ENCODE measurements around the gene SMIM33. TPM values are rescaled to one million over a fixed set of nuclear protein-coding genes. Genes with fewer than 3 reads are reported as not detected.
"Not testable (repeated sequence)": the region's sequence is repeated elsewhere in the genome, so short reads cannot be mapped to it uniquely, and the experiment has no call there.

The SMIM33 gene
- total RNA-seq, 4 donors from 2014 or later: 0.40 to 1.7 (median 0.99) TPM

GRCh38 chr5:139494832-139495231 is 24.0 kb downstream of the SMIM33 start:
- peaks cover 0 to 9% (median 0%) of the 10 kb centered on the region in 4 donors for H3K4me1 ChIP-seq
- H3K27ac ChIP-seq: no peak overlapping the region
- H3K9me3 ChIP-seq: no peaks in the 10 kb centered on the region
- H3K27me3 ChIP-seq: no peaks in the 10 kb centered on the region
- no peaks in the 10 kb centered on the region for H3K36me3 ChIP-seq
- TF ChIP-seq CTCF (IDR thresholded peaks at IDR 0.05): no peak
- TF ChIP-seq POLR2A (IDR thresholded peaks at IDR 0.05): no peak
- no peak overlapping the region for H3K4me3 ChIP-seq
- no peak for DNase-seq

- no peaks in the 10 kb centered on the region for H3K9me3 ChIP-seq
- no peak for DNase-seq
- peak overlapping the region in 2 of 4 donors; percentile 22 to 24 for H3K27ac ChIP-seq
- H3K27me3 ChIP-seq: no peaks in the 10 kb centered on the region
- no peaks in the 10 kb centered on the region for H3K36me3 ChIP-seq
- peaks cover 0 to 9% (median 0%) of the 10 kb centered on the region in 4 donors for H3K4me1 ChIP-seq
- TF ChIP-seq CTCF (IDR thresholded peaks at IDR 0.05): no peak
- no peak for TF ChIP-seq POLR2A (IDR thresholded peaks at IDR 0.05)
- no peak overlapping the region for H3K4me3 ChIP-seq
Observed at GRCh38 chr5:139495638-139496435, 25.0 kb downstream of the SMIM33 start.

- no peak for TF ChIP-seq CTCF (IDR thresholded peaks at IDR 0.05)
- TF ChIP-seq POLR2A (IDR thresholded peaks at IDR 0.05): no peak
- Histone ChIP-seq H3K27ac (no peak overlapping the region), H3K4me1 (no peaks in the 10 kb centered on the region), H3K27me3 (no peaks in the 10 kb centered on the region), H3K9me3 (no peaks in the 10 kb centered on the region), H3K36me3 (no peaks in the 10 kb centered on the region), H3K4me3 (no peak overlapping the region)
- peak in 1 of 3 donors; percentile 2 for DNase-seq
Observed at GRCh38 chr5:139501381-139501780, 30.6 kb downstream of the SMIM33 start.

GRCh38 chr5:139503036-139503817 is 32.4 kb downstream of the SMIM33 start:
- not testable (repeated sequence) for DNase-seq, H3K27me3 ChIP-seq, H3K9me3 ChIP-seq, H3K27ac ChIP-seq, H3K4me3 ChIP-seq, H3K36me3 ChIP-seq, H3K4me1 ChIP-seq

- not testable (repeated sequence) for DNase-seq, H3K4me1 ChIP-seq, H3K27ac ChIP-seq, H3K4me3 ChIP-seq, H3K27me3 ChIP-seq, H3K36me3 ChIP-seq, H3K9me3 ChIP-seq
Observed at GRCh38 chr5:139503879-139504278, 33.1 kb downstream of the SMIM33 start.

- H3K4me1 ChIP-seq, H3K27ac ChIP-seq, H3K27me3 ChIP-seq, H3K36me3 ChIP-seq, H3K4me3 ChIP-seq, DNase-seq, H3K9me3 ChIP-seq: not testable (repeated sequence)
Observed at GRCh38 chr5:139504722-139505121, 33.9 kb downstream of the SMIM33 start.

- TF ChIP-seq POLR2A (IDR thresholded peaks at IDR 0.05) (no peak), CTCF (IDR thresholded peaks at IDR 0.05) (peak in 2 of 6 experiments; percentile 2 to 11)
- Histone ChIP-seq H3K9me3 (no peaks in the 10 kb centered on the region), H3K27me3 (no peaks in the 10 kb centered on the region), H3K36me3 (no peaks in the 10 kb centered on the region), H3K4me1 (peaks cover 0 to 3% (median 0%) of the 10 kb centered on the region in 4 donors), H3K4me3 (no peak overlapping the region), H3K27ac (no peak overlapping the region)
- no peak for DNase-seq
Observed at GRCh38 chr5:139512786-139513390, 42.1 kb downstream of the SMIM33 start.
